Memory B cell (primary cell): Measurements from ENCODE around the gene IGFBP6.

Source experiments
- ATAC-seq: fragments of 150-1000 bp; cut with Tn5 transposase; 2 replicates; pipeline ENCODE4 v1.10.0; 2021; ENCODE audit warnings: low read depth, mild to moderate bottlenecking, moderate library complexity
- DNase-seq, 2 donors: peaks; one replicate each; pipeline ENCODE4 v3.0.0; 2022; ENCODE audit warnings: low spot score in 2 of 2
- H3K27ac Mint-ChIP-seq: one replicate; pipeline ENCODE4 v1.8.0; 2022; ENCODE audit warnings: mild to moderate bottlenecking, moderate library complexity, mixed read lengths
- H3K27me3 Mint-ChIP-seq: one replicate; pipeline ENCODE4 v1.8.0; 2022; ENCODE audit warnings: mixed read lengths
- H3K36me3 Mint-ChIP-seq: one replicate; pipeline ENCODE4 v1.8.0; 2022; ENCODE audit warnings: mild to moderate bottlenecking, mixed read lengths
- H3K4me1 Mint-ChIP-seq: one replicate; pipeline ENCODE4 v1.8.0; 2022; ENCODE audit warnings: mixed read lengths
- H3K4me3 Mint-ChIP-seq: one replicate; pipeline ENCODE4 v1.8.0; 2022; ENCODE audit warnings: mild to moderate bottlenecking, moderate library complexity, mixed read lengths
- H3K9me3 Mint-ChIP-seq: one replicate; pipeline ENCODE4 v1.8.0; 2022; ENCODE audit warnings: mixed read lengths

Gene IGFBP6

GRCh38 chr12:53097564-53098353 lies at the start of gene IGFBP6:
Gene IGFBP6, plus strand, starts transcription at chr12:53097667. Its CDS starts 51 bp downstream, at chr12:53097718.
- H3K36me3 Mint-ChIP-seq: no peaks in the 10 kb centered on the region
- H3K27ac Mint-ChIP-seq: no peak within 1 kb of the TSS
- ATAC-seq (peak; percentile 76), DNase-seq (peak; percentile 38 to 59)
- no peaks in the 10 kb centered on the region for H3K9me3 Mint-ChIP-seq
- peaks cover 4% of the 10 kb centered on the region for H3K27me3 Mint-ChIP-seq
- H3K4me3 Mint-ChIP-seq: peak within 1 kb of the TSS; percentile 81
- H3K4me1 Mint-ChIP-seq: peaks cover 26% of the 10 kb centered on the region

GRCh38 chr12:53048033-53048779 lies 49.3 kb upstream of the IGFBP6 start:
- H3K36me3 Mint-ChIP-seq: no peaks in the 10 kb centered on the region
- ATAC-seq: no peak
- peak overlapping the region; percentile 31 for H3K27ac Mint-ChIP-seq
- no peaks in the 10 kb centered on the region for H3K27me3 Mint-ChIP-seq
- peaks cover 7% of the 10 kb centered on the region for H3K4me1 Mint-ChIP-seq
- H3K9me3 Mint-ChIP-seq: no peaks in the 10 kb centered on the region
- DNase-seq: peak in 1 of 2 donors; percentile 25
- peak overlapping the region; percentile 75 for H3K4me3 Mint-ChIP-seq

- DNase-seq (no peak), ATAC-seq (no peak)
- Mint-ChIP-seq H3K9me3 (no peaks in the 10 kb centered on the region), H3K4me3 (no peak overlapping the region), H3K27ac (peak overlapping the region; percentile 31), H3K27me3 (no peaks in the 10 kb centered on the region), H3K4me1 (peaks cover 12% of the 10 kb centered on the region), H3K36me3 (no peaks in the 10 kb centered on the region)
These were observed 48.6 kb upstream of the IGFBP6 start for GRCh38 chr12:53048780-53049401.

GRCh38 chr12:53049571-53050318 lies 47.7 kb upstream of the IGFBP6 start, which contains the start of gene TNS2:
Gene TNS2, plus strand, starts transcription at chr12:53050065. Its CDS starts 121 bp downstream, at chr12:53050186.
- ATAC-seq (no peak), DNase-seq (no peak)
- Mint-ChIP-seq H3K36me3 (no peaks in the 10 kb centered on the region), H3K4me1 (peaks cover 17% of the 10 kb centered on the region), H3K27me3 (no peaks in the 10 kb centered on the region), H3K27ac (no peak within 1 kb of the TSS), H3K4me3 (no peak within 1 kb of the TSS), H3K9me3 (no peaks in the 10 kb centered on the region)

GRCh38 chr12:53050426-53051057 lies 46.9 kb upstream of the IGFBP6 start:
- H3K9me3 Mint-ChIP-seq: no peaks in the 10 kb centered on the region
- peaks cover 17% of the 10 kb centered on the region for H3K4me1 Mint-ChIP-seq
- DNase-seq: no peak
- H3K4me3 Mint-ChIP-seq: no peak overlapping the region
- ATAC-seq: no peak
- H3K36me3 Mint-ChIP-seq: no peaks in the 10 kb centered on the region
- no peak overlapping the region for H3K27ac Mint-ChIP-seq
- H3K27me3 Mint-ChIP-seq: no peaks in the 10 kb centered on the region

- Mint-ChIP-seq H3K4me1 (peaks cover 16% of the 10 kb centered on the region), H3K27me3 (no peaks in the 10 kb centered on the region), H3K36me3 (no peaks in the 10 kb centered on the region), H3K4me3 (no peak overlapping the region), H3K9me3 (no peaks in the 10 kb centered on the region), H3K27ac (no peak overlapping the region)
- ATAC-seq (no peak), DNase-seq (no peak)
These were observed 46.2 kb upstream of the IGFBP6 start for GRCh38 chr12:53051058-53051880.

- ATAC-seq (no peak), DNase-seq (no peak)
- Mint-ChIP-seq H3K4me3 (no peak overlapping the region), H3K9me3 (no peaks in the 10 kb centered on the region), H3K36me3 (no peaks in the 10 kb centered on the region), H3K4me1 (peaks cover 10% of the 10 kb centered on the region), H3K27ac (no peak overlapping the region), H3K27me3 (no peaks in the 10 kb centered on the region)
These were observed 45.5 kb upstream of the IGFBP6 start for GRCh38 chr12:53051881-53052412.

- no peak for ATAC-seq
- Mint-ChIP-seq H3K9me3 (no peaks in the 10 kb centered on the region), H3K4me1 (peaks cover 10% of the 10 kb centered on the region), H3K4me3 (no peak overlapping the region), H3K36me3 (no peaks in the 10 kb centered on the region), H3K27me3 (no peaks in the 10 kb centered on the region), H3K27ac (no peak overlapping the region)
- no peak for DNase-seq
These were observed 44.8 kb upstream of the IGFBP6 start for GRCh38 chr12:53052419-53053217.

GRCh38 chr12:53053218-53054111 lies 44.0 kb upstream of the IGFBP6 start:
- Mint-ChIP-seq H3K9me3 (no peaks in the 10 kb centered on the region), H3K27ac (peak overlapping the region; percentile 93)

GRCh38 chr12:53054112-53054878 lies 43.2 kb upstream of the IGFBP6 start:
- peaks cover 10% of the 10 kb centered on the region for H3K4me1 Mint-ChIP-seq
- ATAC-seq (peak; percentile 92), DNase-seq (peak; percentile 90 to 91)
- peaks cover 2% of the 10 kb centered on the region for H3K27me3 Mint-ChIP-seq
- no peaks in the 10 kb centered on the region for H3K36me3 Mint-ChIP-seq
- H3K9me3 Mint-ChIP-seq: no peaks in the 10 kb centered on the region
- peak overlapping the region; percentile 93 for H3K27ac Mint-ChIP-seq
- peak overlapping the region; percentile 98 for H3K4me3 Mint-ChIP-seq

More at GRCh38 chr12:53053218-53054111, 44.0 kb upstream of the IGFBP6 start:
- Mint-ChIP-seq H3K36me3 (no peaks in the 10 kb centered on the region), H3K4me3 (peak overlapping the region; percentile 98), H3K4me1 (peaks cover 10% of the 10 kb centered on the region), H3K27me3 (peaks cover 2% of the 10 kb centered on the region)
- ATAC-seq: peak; percentile 36
- DNase-seq: peak; percentile 48 to 53
